HG03196 (cell line): ENCODE data around the gene TCF12.

ENCODE experiments used
- ATAC-seq: cut with Tn5 transposase; IDR thresholded peaks from one replicate; pipeline ENCODE4 v1.9.1; 2021; ENCODE audit not compliant: unreplicated experiment

Gene TCF12

DNA sequence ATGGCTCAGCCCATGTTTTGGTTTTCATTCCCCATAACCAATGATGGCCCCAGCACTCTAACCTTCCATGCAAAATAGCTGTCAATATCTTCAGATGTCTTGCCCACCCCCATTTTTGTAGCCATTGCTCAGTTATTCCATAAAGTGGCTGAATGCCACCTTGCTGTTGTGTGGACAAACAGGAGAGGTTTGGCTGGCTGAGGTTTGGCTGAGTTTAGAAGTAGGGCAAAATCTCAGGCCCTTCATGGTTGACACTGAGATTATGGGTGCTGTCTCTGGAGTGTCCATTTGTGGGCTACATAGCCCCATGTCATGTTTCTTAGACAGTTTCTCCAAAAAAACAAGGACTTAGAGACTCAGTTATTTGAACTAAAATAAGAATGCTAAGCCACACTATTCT lies 96.9 kb downstream of the TCF12 start:
- no peak for ATAC-seq

GRCh38 chr15:57015897-57016296 lies 97.5 kb downstream of the TCF12 start:
- no peak for ATAC-seq

GRCh38 chr15:57017024-57017423 lies 98.6 kb downstream of the TCF12 start:
- no peak for ATAC-seq

DNA sequence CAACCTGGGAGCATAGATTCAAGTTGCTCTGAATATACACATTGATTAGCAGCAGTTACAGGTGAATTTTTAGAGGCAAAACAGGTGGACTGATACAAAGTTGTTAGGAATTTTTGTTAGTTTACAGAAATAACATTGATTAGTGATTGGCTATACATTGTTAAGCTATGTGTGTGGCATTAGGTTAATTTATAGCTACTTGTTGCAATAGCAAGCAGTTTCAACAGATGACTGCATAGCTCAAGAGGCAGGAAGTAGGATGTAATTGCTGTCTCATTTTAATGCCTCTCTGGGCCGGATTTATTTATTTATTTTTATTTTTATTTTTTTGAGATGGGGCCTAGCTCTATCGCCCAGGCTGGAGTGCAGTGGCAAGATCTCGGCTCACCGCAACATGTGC lies 99.7 kb downstream of the TCF12 start:
- ATAC-seq = no peak

- no peak for ATAC-seq
Measured at GRCh38 chr15:57019496-57020160, 101.2 kb downstream of the TCF12 start.

GRCh38 chr15:57025264-57025926 lies 107.0 kb downstream of the TCF12 start:
- ATAC-seq = no peak

- ATAC-seq = no peak
Measured at GRCh38 chr15:57026016-57026592, 107.7 kb downstream of the TCF12 start.

DNA sequence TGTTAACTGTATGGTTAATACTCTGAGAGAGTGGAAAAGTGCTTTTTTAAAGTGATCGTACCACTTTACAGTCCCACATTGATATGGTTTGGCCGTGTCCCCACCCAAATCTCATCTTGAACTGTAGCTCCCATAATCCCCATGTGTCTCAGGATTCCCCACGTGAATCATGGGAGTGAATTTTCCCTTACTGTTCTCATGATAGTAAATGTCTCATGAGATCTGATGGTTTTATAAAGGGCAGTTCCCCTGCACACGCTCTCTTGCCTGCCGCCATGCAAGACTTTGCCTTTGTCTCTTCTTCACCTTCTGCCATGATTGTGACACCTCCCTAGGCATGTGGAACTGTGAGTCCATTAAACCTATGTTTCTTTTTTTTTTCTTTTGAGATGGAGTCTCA lies 109.2 kb downstream of the TCF12 start:
- ATAC-seq = no peak

DNA sequence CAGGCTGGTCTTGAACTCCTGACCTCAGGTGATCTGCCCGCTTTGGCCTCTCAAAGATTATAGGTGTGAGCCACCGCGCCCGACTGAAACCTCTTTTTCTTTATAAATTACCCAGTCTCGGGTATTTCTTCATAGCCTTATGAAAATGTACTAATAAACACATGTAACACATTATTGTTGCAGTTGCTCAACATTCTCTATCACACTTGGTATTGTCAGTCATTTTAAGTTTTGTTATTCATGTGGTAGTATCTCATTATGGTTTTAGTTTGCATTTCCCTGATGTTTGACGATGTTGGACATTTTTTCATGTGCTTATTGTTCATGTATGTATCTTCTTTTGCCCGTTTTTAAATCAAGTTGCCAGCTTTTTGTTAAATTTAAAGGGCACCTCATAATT lies 109.7 kb downstream of the TCF12 start:
- ATAC-seq = no peak

- ATAC-seq = no peak
Measured at GRCh38 chr15:57030011-57030410, 111.6 kb downstream of the TCF12 start.

GRCh38 chr15:57031082-57031481 lies 112.6 kb downstream of the TCF12 start:
- ATAC-seq = no peak

- no peak for ATAC-seq
Measured at GRCh38 chr15:57031605-57032004, 113.2 kb downstream of the TCF12 start.

GRCh38 chr15:57032338-57032737 lies 113.9 kb downstream of the TCF12 start:
- no peak for ATAC-seq

- no peak for ATAC-seq
Measured at GRCh38 chr15:57033715-57034439, 115.4 kb downstream of the TCF12 start.

DNA sequence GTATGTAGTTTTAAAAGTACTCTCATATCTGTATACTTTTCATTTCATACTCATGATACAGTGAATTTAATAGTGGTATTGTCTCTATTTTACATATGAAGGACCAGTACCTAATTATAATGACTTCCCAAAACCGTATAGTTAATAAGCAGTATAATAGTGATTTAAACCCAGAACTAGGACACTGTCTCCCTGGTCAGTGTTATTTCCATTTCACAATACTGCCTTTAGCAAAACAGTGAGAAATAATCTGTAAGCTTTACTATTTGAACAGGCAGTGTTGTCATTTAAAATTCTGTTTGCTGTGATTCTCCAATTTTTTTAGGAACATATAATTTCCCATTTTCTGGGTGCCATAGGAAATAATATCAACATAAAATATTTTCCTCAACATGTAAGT lies 116.2 kb downstream of the TCF12 start:
- no peak for ATAC-seq

- no peak for ATAC-seq
Measured at GRCh38 chr15:57035664-57036063, 117.2 kb downstream of the TCF12 start.

DNA sequence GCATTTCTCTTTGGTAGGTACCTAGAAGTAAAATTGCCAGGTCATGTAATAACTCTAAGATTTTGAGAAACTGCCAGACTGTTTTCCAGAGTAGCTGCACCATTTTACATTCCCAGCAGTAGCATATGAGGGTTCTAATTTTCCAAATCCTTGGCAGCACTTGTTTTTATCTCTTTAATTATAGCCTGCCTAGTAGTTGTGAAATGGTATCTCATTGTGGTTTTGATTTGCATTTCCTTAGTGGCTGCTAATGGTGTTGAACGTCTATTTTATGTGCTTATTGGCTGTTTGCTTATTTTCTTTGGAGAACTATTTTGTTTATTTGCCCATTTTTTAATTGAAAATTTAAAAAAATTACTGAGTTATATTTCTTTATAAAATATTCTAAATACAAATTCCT lies 117.9 kb downstream of the TCF12 start:
- ATAC-seq = no peak

GRCh38 chr15:57037548-57037947 lies 119.1 kb downstream of the TCF12 start:
- no peak for ATAC-seq

- ATAC-seq = no peak
Measured at GRCh38 chr15:57038040-57038439, 119.6 kb downstream of the TCF12 start.

- no peak for ATAC-seq
Measured at GRCh38 chr15:57038496-57038895, 120.1 kb downstream of the TCF12 start.

DNA sequence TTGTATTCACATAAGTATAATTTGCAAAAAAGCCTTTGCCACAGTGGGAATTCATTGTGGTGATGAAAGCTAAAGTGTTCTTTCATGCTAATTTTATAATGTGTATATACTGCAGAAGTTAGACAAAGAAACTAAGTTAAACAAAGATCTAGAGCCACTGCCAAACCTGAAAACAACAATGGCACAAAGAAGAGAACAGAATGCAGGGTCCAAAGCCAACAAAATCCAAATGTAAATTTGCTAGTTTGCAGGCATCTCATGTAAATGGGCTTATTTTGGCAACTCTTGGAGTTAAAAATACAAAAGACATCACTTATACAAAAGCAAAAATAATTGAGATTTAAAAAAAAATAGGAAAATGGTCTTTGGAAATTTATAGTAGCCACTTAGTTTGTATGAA lies 123.0 kb downstream of the TCF12 start:
- no peak for ATAC-seq
